Activated gamma-delta T cell treated with Interleukin-2 at 50 U/mL for 16 hours (primary cell): ENCODE data around the gene ERCC4.
A peak's percentile ranks its signal among the peaks of the same experiment; 100 is the strongest.
"Not testable (repeated sequence)": the region's sequence is repeated elsewhere in the genome, so short reads cannot be mapped to it uniquely, and the experiment has no call there.

Experiments
- DNase-seq: peaks from one replicate; pipeline ENCODE4 v3.0.0-alpha.2; 2020

ERCC4 gene

DNA sequence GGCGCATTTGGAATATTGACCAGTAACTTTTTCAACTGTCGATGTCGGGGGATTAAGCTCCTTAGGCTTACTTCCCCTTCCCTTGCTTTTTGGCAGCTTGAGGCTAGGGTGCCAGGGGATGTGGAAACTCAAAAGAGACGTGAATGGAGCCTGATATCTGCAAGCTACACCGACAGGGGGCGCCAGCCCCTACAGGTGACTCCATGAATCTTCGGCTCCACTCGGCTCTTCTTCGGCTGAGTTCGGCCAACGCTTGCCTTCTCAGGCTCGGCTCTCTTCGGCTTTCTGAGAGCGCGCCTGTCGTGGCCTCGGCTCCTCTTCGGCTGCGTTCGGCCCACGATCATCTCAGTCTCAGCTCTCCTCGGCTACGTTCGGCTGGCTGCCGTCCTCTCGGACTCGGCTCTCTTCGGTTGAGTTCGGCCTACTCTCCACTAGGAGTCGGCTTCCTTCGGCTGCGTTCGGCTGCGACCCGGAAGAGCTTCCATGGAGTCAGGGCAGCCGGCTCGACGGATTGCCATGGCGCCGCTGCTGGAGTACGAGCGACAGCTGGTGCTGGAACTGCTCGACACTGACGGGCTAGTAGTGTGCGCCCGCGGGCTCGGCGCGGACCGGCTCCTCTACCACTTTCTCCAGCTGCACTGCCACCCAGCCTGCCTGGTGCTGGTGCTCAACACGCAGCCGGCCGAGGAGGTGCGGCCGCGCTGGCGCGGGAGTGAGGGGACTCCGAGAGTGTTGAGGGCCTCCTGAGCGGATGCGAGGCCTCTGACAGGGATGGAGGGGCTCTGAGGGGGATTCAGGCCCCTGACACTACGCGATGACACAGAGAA, at the start of gene ERCC4:
TSS of gene ERCC4 (plus strand) at position 472 of the 827 bp plus-strand sequence. CDS start at position 484, 12 bp downstream.
- peak; percentile 99 for DNase-seq

DNA sequence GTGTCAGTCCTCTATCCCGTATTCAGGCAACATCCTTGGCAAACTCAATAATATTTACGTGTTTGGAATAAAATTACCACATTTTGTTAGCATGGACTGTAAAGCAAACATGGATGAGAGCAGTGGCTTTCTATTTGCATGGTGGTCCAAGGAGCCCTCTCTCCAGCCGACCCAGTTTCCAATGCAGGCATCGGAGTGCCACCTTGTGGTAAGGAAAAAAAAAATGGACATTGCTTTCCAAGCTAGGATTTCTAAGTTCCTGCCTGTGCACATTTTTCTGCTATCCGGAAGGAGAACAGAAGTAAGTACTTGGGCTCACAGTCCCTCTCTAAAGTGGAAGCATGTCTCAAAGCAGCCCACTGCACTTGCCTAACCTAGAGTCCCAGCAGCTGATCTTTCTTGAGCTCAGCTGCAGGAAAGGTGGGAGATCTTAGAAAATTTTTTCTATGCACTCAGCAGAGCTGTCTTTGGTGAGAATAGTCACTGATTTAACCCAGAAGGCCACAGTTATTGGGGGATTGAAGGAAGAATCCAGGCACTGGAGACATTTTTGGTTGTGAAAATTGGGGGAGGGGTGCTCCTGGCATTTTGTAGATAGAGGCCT, 46.0 kb upstream of the ERCC4 start:
- no peak for DNase-seq

DNA sequence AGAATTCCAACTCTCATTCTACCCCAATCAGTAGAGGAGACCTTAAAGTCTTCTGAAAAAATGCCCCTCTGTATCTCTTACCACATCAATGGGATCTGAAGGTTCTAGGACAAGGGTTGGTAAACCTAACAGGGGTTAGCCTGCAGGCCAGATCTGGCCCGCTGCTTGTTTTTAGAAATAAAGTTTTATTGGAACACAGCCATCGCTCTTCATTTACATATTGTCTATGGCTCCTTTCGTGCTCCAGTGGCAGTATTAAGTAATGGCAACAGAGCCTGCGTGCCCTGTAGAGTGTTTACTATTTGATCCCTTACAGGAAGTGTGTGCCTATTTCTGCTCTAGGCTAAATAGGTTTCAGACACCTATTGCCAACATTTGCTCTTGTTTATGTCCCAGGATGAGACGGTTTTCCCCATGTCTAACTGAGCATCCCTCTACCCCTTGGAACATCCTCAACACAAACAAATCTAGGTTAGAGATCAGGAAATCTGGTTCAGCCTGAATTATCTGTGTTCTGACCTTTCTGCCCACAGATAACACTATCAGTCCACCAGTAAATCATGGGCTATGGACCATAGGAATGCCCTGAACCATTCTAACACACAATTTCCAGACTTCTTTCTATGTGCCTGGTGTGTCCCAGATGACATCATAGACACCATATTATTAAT, 44.2 kb upstream of the ERCC4 start:
- no peak for DNase-seq

DNA sequence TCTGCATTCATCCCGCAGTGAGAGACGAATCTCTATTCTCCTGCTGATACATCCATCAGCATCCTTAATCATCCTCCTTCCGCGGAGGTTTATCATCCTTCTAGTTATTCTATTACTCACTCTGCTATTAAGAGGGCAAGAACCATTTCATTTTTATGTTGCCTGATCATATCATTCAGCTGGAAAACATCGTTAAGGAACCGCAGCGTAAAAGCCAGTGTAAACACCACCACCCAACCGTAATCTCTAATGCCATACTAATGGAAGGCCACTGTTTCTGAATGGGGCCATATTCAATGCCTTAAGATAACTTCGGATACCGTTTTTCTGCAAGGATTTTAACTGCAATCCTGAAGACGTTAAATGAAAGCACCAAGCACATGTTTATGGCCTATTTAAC, 36.7 kb upstream of the ERCC4 start:
- DNase-seq, result no peak

DNA sequence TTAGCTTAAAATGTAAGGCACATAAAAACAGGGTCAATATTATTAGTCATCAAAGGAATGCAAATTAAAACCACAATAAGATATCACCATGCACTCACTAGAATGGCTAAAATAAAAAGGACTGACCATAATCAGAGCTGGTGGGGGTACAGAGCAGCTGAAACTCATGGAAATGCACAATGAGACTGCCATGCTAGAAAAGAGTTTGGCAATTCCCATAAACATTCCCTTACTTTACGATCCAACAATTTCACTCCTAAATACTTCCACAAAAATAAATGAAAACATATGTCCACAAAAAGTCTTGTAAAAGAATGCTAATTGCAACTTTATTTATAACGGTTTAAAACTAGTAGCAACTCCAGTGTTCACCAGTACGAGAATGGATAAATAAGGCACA, 36.1 kb upstream of the ERCC4 start:
- no peak for DNase-seq

- DNase-seq, result no peak
These were observed 34.3 kb upstream of the ERCC4 start for GRCh38 chr16:13885700-13886099.

- DNase-seq, result no peak
These were observed 33.3 kb upstream of the ERCC4 start for GRCh38 chr16:13886608-13887007.

DNA sequence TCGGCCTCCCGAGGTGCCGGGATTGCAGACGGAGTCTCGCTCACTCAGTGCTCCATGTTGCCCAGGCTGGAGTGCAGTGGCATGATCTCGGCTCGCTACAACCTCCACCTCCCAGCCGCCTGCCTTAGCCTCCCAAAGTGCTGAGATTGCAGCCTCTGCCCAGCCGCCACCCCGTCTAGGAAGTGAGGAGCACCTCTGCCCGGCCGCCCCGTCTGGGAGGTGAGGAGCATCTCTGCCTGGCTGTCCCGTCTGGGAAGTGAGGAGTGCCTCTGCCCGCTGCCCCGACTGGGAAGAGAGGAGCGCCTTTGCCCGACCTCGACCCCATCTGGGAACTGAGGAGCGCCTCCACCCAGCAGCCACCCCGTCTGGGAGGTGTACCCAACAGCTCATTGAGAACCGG, 30.6 kb upstream of the ERCC4 start:
- not testable (repeated sequence) for DNase-seq

DNA sequence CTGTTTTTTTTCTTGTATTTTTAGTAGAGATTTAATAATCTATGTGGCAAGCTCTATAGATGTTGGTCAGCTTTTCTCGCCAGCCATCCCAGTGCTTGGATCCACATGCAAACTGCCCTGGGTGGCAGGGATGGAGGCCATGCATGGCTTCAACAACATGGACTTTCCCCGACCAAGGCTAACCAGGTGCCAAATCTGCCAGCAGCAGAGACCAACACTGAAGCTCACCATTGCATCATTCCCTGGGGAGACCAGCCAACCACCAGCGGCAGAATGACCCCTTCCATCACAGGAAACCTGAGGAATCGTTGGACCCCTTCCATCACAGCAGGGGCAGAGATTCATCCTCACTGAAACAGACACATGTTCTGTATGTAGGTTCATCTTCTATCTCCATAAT, 27.7 kb upstream of the ERCC4 start:
- no peak for DNase-seq

DNA sequence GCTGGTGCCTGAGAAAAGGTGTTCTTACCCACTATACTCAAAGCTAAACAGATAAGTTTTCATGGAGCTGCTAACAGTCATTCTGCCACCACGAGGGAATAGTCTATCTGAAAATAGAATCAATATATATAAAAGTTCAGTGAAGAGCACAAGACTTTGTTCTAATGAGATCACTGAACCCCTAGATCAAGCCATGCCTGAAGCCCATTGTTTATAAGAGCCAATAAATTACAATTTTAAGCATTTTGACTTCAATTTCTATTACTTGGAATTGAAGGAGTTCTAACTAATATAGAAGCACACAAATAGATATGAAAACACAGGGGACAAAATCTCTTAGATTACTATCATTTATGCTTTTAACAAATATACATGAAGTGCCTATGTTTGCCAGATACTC, 24.4 kb upstream of the ERCC4 start:
- DNase-seq, result no peak

DNA sequence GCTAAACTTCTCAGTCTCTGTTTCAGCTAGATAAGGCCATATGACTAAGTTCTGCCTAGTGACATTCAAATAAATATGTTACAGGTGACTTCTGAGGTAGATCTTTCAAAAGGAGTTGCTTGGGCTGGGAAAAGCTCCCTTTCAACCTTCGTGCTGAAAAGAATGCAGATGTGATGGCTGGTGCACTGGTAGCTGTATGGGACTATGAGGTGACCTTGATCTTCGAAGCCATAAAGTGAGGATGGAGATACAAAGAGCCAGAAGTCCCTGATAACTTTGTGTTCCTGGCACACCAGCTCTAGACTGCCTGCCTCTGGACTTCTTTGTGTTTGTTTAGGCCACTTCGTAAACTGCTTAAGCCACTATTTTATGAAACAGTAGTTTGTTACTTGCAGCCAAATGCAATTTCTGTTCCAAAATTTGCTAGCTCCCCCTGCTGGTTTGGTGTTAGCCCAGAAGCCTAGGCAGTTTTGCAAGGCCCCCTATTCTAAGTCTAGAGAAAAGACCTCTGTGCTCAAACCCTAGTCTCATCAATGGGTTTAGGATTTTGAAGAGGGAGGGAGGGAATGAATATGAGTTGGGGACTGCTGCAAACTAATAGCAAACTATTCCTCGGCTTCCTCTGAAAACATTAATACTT, 23.3 kb upstream of the ERCC4 start:
- no peak for DNase-seq

- DNase-seq, result no peak
These were observed 22.1 kb upstream of the ERCC4 start for GRCh38 chr16:13897806-13898205.

GRCh38 chr16:13898233-13898632, 21.7 kb upstream of the ERCC4 start:
- DNase-seq, result no peak

- DNase-seq, result no peak
These were observed 17.9 kb upstream of the ERCC4 start for GRCh38 chr16:13902052-13902451.

- DNase-seq, result no peak
These were observed 17.3 kb upstream of the ERCC4 start for GRCh38 chr16:13902677-13903076.

GRCh38 chr16:13904179-13904691, 15.7 kb upstream of the ERCC4 start:
- DNase-seq, result no peak

- DNase-seq, result not testable (repeated sequence)
These were observed 15.1 kb upstream of the ERCC4 start for GRCh38 chr16:13904822-13905221.

- DNase-seq, result no peak
These were observed 13.5 kb upstream of the ERCC4 start for GRCh38 chr16:13906168-13907089.

DNA sequence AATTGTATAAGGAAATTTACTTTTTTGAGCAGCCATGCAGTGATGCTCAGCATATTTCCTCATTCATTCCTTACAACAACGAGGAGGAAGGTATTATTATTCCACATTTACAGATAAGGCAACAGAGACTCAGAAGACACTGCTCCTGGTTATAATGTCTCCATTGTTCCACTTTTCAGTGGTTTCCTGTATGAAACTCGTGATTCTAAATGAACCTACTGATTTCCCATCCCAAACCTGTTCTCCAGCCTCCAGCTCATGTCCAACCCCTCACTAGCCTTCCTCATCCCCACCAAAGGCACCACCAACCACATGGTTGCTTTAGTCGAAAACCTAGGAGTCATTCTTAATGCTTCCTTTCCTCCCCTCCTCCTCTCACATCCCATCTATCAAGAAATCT, 12.5 kb upstream of the ERCC4 start:
- DNase-seq, result no peak

DNA sequence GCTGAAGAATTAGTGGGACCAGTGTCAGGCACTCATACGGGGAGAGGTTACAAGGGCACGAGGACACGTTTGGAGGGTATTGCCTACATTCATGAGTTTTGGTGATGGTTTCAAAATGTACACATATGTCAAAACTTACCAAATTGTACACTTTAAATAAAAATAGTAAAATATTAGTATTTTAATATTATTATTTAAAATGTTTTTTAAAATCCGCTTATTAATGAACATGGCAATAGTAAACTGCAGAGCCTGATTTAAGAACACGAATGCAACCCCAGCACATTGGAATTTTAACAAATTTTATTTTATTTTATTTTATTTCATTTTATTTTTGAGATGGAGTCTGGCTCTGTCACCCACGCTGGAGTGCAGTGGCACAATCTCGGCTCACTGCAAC, 10.9 kb upstream of the ERCC4 start:
- DNase-seq, result no peak

- no peak for DNase-seq
These were observed 10.1 kb upstream of the ERCC4 start for GRCh38 chr16:13909872-13910303.

DNA sequence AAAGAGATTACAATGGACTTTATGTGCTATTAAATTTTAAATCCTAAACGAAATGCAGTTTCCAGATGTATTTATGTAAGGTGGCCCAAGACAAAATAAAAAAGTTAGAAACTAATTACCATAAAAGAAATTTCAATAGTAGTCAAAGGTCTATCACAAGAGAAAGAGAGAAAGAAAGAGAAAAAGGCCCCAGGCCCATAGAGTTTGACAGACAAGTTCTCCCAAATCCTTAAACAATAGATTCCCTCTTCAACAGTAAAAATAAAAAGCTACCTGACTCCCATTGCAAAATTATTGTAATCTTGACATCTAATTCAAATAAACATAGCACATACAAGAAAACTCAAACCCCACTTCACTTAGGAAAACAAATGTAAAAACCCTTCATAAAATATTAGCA, 8.6 kb upstream of the ERCC4 start:
- DNase-seq, result no peak
